ENCODE measurements around the gene PAGE2B.
"Not testable (repeated sequence)": the region's sequence is repeated elsewhere in the genome, so short reads cannot be mapped to it uniquely, and the experiment has no call there.

Gene PAGE2B
- 0 to 0.27 (median 0) reads per million in 3 experiments for total RNA-seq

GRCh38 chrX:55074851-55075467 lies at the start of gene PAGE2B:
Gene PAGE2B, plus strand, starts transcription at chrX:55075030. Its CDS starts 1,012 bp downstream, at chrX:55076042.
- no peak for DNase-seq

GRCh38 chrX:55026143-55026542 lies 48.7 kb upstream of the PAGE2B start:
- no peak for DNase-seq

- DNase-seq, result no peak
These were observed 48.0 kb upstream of the PAGE2B start for GRCh38 chrX:55026840-55027239.

GRCh38 chrX:55028040-55028439 lies 46.8 kb upstream of the PAGE2B start:
- DNase-seq, result no peak

GRCh38 chrX:55028611-55029010 lies 46.2 kb upstream of the PAGE2B start:
- no peak for DNase-seq

- no peak for DNase-seq
These were observed 45.5 kb upstream of the PAGE2B start for GRCh38 chrX:55029291-55029690.

GRCh38 chrX:55030271-55031205 lies 44.3 kb upstream of the PAGE2B start, which contains the start of gene ALAS2:
Gene ALAS2, minus strand, starts transcription at chrX:55030977. Its CDS starts 4,977 bp downstream, at chrX:55026000.
- no peak for DNase-seq

- no peak for DNase-seq
These were observed 41.4 kb upstream of the PAGE2B start for GRCh38 chrX:55033429-55033828.

- no peak for DNase-seq
These were observed 35.4 kb upstream of the PAGE2B start for GRCh38 chrX:55039471-55039870.

GRCh38 chrX:55041514-55041913 lies 33.3 kb upstream of the PAGE2B start:
- no peak for DNase-seq

- not testable (repeated sequence) for DNase-seq
These were observed 24.2 kb upstream of the PAGE2B start for GRCh38 chrX:55050599-55050998.

GRCh38 chrX:55056820-55057674 lies 17.8 kb upstream of the PAGE2B start:
- DNase-seq, result peak; percentile 55

GRCh38 chrX:55057675-55058249 lies 17.1 kb upstream of the PAGE2B start:
- peak; percentile 23 for DNase-seq

- not testable (repeated sequence) for DNase-seq
These were observed 7.7 kb upstream of the PAGE2B start for GRCh38 chrX:55067180-55067579.

GRCh38 chrX:55072286-55072685 lies 2.5 kb upstream of the PAGE2B start:
- no peak for DNase-seq

GRCh38 chrX:55088795-55089489 lies 14.1 kb downstream of the PAGE2B start, which contains the start of gene PAGE2:
Gene PAGE2, plus strand, starts transcription at chrX:55089018. Its CDS starts 1,003 bp downstream, at chrX:55090021.
- DNase-seq, result no peak

- DNase-seq, result no peak
These were observed 23.9 kb downstream of the PAGE2B start for GRCh38 chrX:55098691-55099090.

- DNase-seq, result no peak
These were observed 24.3 kb downstream of the PAGE2B start for GRCh38 chrX:55099162-55099561.

GRCh38 chrX:55102754-55103153 lies 27.9 kb downstream of the PAGE2B start:
- DNase-seq, result no peak

- no peak for DNase-seq
These were observed 32.4 kb downstream of the PAGE2B start for GRCh38 chrX:55107262-55107661.

GRCh38 chrX:55107911-55108310 lies 33.1 kb downstream of the PAGE2B start:
- DNase-seq, result no peak

- DNase-seq, result no peak
These were observed 34.5 kb downstream of the PAGE2B start for GRCh38 chrX:55109306-55109705.

Data from central memory CD4-positive, alpha-beta T cell (primary cell).